Keratinocyte (primary cell): Measurements from ENCODE around the gene SCRN2. TPM values are rescaled to one million over a fixed set of nuclear protein-coding genes. Genes with fewer than 3 reads are reported as not detected.

ENCODE experiments used
- DNase-seq: peaks from one replicate; pipeline ENCODE4 v3.0.0-alpha.2; 2011; ENCODE audit warnings: low read depth, missing footprints, low spot score
- FAIRE-seq: peaks from 2 replicates; lab custom pipeline; 2011; peaks lifted over from hg19 to GRCh38; lab: Jason Lieb, UNC
- H2AFZ ChIP-seq: 2 replicates; pipeline ENCODE4 v1.6.0; 2012; ENCODE audit warnings: low read length, control low read depth, inconsistent platforms; ENCODE audit not compliant: control insufficient read depth
- H3K27ac ChIP-seq: 2 replicates; pipeline ENCODE4 v1.5.1; 2011; ENCODE audit warnings: low read length; ENCODE audit not compliant: control insufficient read depth, insufficient read depth
- H3K27me3 ChIP-seq: 3 replicates; pipeline ENCODE4 v1.6.0; 2011; ENCODE audit warnings: low read length; ENCODE audit not compliant: control insufficient read depth, insufficient read depth; ENCODE audit errors: extremely low read depth
- H3K36me3 ChIP-seq, 2 experiments: 2 replicates in 1 of 2; 3 replicates in 1 of 2; pipeline ENCODE4 v1.5.1; 2011; ENCODE audit warnings: low read length in 2 of 2, mild to moderate bottlenecking in 1 of 2; ENCODE audit not compliant: control insufficient read depth in 2 of 2, insufficient read depth in 2 of 2; ENCODE audit errors: extremely low read depth in 1 of 2
- H3K4me1 ChIP-seq: 3 replicates; pipeline ENCODE4 v1.5.1; 2011; ENCODE audit warnings: low read length; ENCODE audit not compliant: control insufficient read depth, insufficient read depth; ENCODE audit errors: extremely low read depth
- H3K4me2 ChIP-seq: 3 replicates; pipeline ENCODE4 v1.6.0; 2011; ENCODE audit warnings: low read depth, low read length; ENCODE audit not compliant: control insufficient read depth, insufficient read depth; ENCODE audit errors: extremely low read depth
- H3K4me3 ChIP-seq, 3 experiments: fragments of 200-600 bp in 1 of 3; sonication (generic) in 1 of 3; 2 replicates in 2 of 3; 3 replicates in 1 of 3; pipeline ENCODE4 v1.5.1; 2011 to 2016; ENCODE audit warnings: low read length in 3 of 3, mild to moderate bottlenecking in 3 of 3, control low read depth in 2 of 3, inconsistent platforms in 1 of 3, low read depth in 1 of 3, mixed read lengths in 1 of 3, mixed run types in 1 of 3, moderate library complexity in 1 of 3; ENCODE audit not compliant: control insufficient read depth in 2 of 3, insufficient read depth in 2 of 3; ENCODE audit errors: extremely low read depth in 1 of 3
- H3K79me2 ChIP-seq: 2 replicates; pipeline ENCODE4 v1.6.0; 2012; ENCODE audit warnings: low read length; ENCODE audit not compliant: control insufficient read depth, insufficient read depth
- H3K9ac ChIP-seq: 3 replicates; pipeline ENCODE4 v1.6.0; 2011; ENCODE audit warnings: low read length; ENCODE audit not compliant: control insufficient read depth, insufficient read depth; ENCODE audit errors: extremely low read depth
- H3K9me1 ChIP-seq: 3 replicates; pipeline ENCODE4 v1.6.0; 2011; ENCODE audit warnings: low read length; ENCODE audit not compliant: control insufficient read depth, insufficient read depth; ENCODE audit errors: extremely low read depth
- H3K9me3 ChIP-seq: 2 replicates; pipeline ENCODE4 v1.5.1; 2012; ENCODE audit warnings: low read depth, low read length; ENCODE audit not compliant: control insufficient read depth
- H4K20me1 ChIP-seq: 3 replicates; pipeline ENCODE4 v1.6.0; 2011; ENCODE audit warnings: low read length; ENCODE audit not compliant: control insufficient read depth, insufficient read depth; ENCODE audit errors: extremely low read depth
- CTCF ChIP-seq, 3 experiments: IDR thresholded peaks in 1 of 3; conservative IDR thresholded peaks in 1 of 3; optimal IDR thresholded peaks in 1 of 3; 2 replicates in 2 of 3; 3 replicates in 1 of 3; pipeline versions ENCODE3 to v1.5.1; 2011; ENCODE audit warnings: low read length in 3 of 3, mild to moderate bottlenecking in 3 of 3, moderate library complexity in 2 of 3, control low read depth in 1 of 3, inconsistent platforms in 1 of 3; ENCODE audit not compliant: insufficient read depth in 2 of 3; ENCODE audit errors: extremely low read depth in 1 of 3
- EZH2 ChIP-seq: IDR thresholded peaks from one replicate; pipeline ENCODE4 v1.6.1; 2012; ENCODE audit warnings: inconsistent platforms, mild to moderate bottlenecking, low read length, moderate library complexity
- dilution Hi-C: fragments of 300-500 bp; cut with MboI; formaldehyde crosslinking; loops from one replicate; pipeline ENCODE4 v1.7.0; 2020; ENCODE audit warnings: low sequenced_read_pairs; ENCODE audit not compliant: extremely low pct_ligation_motif_present
- polyA plus RNA-seq, 5 experiments: library from polyadenylated mRNA; depleted of rRNA in 3 of 5; stranded (reverse) in 3 of 5; stranded (forward) in 1 of 5; unstranded in 1 of 5; fragments of >200 nt; gene quantifications; 1 replicate in 1 of 5; 2 replicates in 3 of 5; 3 replicates in 1 of 5; pipeline versions ENCODE4 v1.2.1 to v1.2.3, GENCODE V29; 2011 to 2012; ENCODE audit warnings: missing spikeins in 2 of 5, low read depth in 1 of 5, low replicate concordance in 1 of 5

SCRN2 gene
- polyA plus RNA-seq, 1 donor (not counting 4 experiments of a cell fraction or from before 2014, with no cell fraction given) = 17.1 TPM

GRCh38 chr17:47792457-47792856 is 48.6 kb downstream of the SCRN2 start:
- Histone ChIP-seq H3K9ac (no peak overlapping the region), H3K4me1 (no peaks in the 10 kb centered on the region), H3K36me3 (no peaks in the 10 kb centered on the region), H3K4me3 (no peak overlapping the region), H3K27ac (no peak overlapping the region), H3K79me2 (no peaks in the 10 kb centered on the region), H3K4me2 (no peak overlapping the region), H3K9me1 (no peaks in the 10 kb centered on the region), H2AFZ (no peak overlapping the region), H3K9me3 (no peaks in the 10 kb centered on the region), H4K20me1 (no peaks in the 10 kb centered on the region), H3K27me3 (peaks cover 39% of the 10 kb centered on the region)
- dilution Hi-C loops = no loop called here
- TF ChIP-seq CTCF (optimal IDR thresholded peaks at IDR 0.05 in 1 of 3, IDR thresholded peaks at IDR 0.05 in 1 of 3, conservative IDR thresholded peaks at IDR 0.05 in 1 of 3; ENCODE audit: extremely low read depth in 1 of 3, insufficient read depth in 2 of 3, low read length in 3 of 3) = no peak
- TF ChIP-seq EZH2 = no peak
- no peak for FAIRE-seq
- DNase-seq = no peak

- Histone ChIP-seq H3K27me3 (peaks cover 39% of the 10 kb centered on the region), H3K79me2 (no peaks in the 10 kb centered on the region), H2AFZ (no peak overlapping the region), H3K9ac (no peak overlapping the region), H3K27ac (no peak overlapping the region), H3K4me1 (no peaks in the 10 kb centered on the region), H4K20me1 (no peaks in the 10 kb centered on the region), H3K4me3 (no peak overlapping the region), H3K9me3 (no peaks in the 10 kb centered on the region), H3K36me3 (no peaks in the 10 kb centered on the region), H3K9me1 (no peaks in the 10 kb centered on the region), H3K4me2 (no peak overlapping the region)
- TF ChIP-seq EZH2 (no peak), CTCF (optimal IDR thresholded peaks at IDR 0.05 in 1 of 3, IDR thresholded peaks at IDR 0.05 in 1 of 3, conservative IDR thresholded peaks at IDR 0.05 in 1 of 3; ENCODE audit: extremely low read depth in 1 of 3, insufficient read depth in 2 of 3, low read length in 3 of 3) (no peak)
- DNase-seq (no peak), FAIRE-seq (no peak)
- dilution Hi-C loops = no loop called here
Measured at GRCh38 chr17:47791025-47791424, 50.0 kb downstream of the SCRN2 start.
